GM12873 (cell line): ENCODE measurements around the gene DNTTIP2.

Experiments
- TF ChIP-seq, protein P1 (sequence below): IDR thresholded peaks from 2 replicates; pipeline ENCODE4 v1.5.1; 2012; ENCODE audit warnings: low read depth, mild to moderate bottlenecking, moderate library complexity, low read length, control low read depth; ENCODE audit not compliant: insufficient read depth; ENCODE audit errors: missing control alignments

Gene DNTTIP2

DNA sequence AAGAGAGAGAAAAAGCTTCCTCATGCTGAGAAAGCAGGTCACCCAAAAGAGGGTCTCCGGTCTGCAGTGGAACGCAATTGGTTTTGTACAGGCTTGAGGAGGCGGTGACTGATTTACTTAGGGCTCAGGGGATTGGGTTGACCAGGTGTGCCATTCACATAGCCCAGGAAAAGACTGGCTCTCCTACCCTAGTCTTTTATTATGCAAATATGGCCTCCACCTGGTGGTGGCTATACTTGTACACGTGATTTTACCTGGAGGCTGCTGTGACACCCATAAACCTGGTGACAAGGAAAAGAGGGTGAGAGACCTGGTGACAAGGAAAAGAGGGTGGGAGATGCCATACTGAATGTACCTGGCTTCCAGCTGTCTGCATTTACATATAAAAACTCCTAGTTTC, 49.9 kb downstream of the DNTTIP2 start:
- TF ChIP-seq, protein P1, sequence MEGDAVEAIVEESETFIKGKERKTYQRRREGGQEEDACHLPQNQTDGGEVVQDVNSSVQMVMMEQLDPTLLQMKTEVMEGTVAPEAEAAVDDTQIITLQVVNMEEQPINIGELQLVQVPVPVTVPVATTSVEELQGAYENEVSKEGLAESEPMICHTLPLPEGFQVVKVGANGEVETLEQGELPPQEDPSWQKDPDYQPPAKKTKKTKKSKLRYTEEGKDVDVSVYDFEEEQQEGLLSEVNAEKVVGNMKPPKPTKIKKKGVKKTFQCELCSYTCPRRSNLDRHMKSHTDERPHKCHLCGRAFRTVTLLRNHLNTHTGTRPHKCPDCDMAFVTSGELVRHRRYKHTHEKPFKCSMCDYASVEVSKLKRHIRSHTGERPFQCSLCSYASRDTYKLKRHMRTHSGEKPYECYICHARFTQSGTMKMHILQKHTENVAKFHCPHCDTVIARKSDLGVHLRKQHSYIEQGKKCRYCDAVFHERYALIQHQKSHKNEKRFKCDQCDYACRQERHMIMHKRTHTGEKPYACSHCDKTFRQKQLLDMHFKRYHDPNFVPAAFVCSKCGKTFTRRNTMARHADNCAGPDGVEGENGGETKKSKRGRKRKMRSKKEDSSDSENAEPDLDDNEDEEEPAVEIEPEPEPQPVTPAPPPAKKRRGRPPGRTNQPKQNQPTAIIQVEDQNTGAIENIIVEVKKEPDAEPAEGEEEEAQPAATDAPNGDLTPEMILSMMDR, result no peak

DNA sequence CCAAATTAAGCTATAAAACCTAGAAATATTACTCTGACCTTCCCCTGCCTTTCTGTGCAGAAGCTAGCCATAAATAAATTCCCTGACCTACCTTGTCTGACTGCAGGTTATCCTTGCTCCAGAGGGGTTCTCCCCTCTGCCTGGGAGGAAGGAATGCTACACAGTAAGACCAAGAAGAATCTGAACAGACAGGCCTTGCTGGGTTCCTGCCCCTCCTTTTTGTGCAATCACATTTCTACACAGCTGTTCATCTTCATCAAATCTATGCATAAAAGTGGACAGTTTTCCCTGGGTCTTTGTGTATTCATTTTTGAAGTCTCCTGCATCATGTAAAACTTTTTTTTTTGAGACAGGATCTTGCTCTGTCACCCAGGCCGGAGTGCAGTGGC, 50.6 kb downstream of the DNTTIP2 start:
- TF ChIP-seq, protein P1, result no peak

DNA sequence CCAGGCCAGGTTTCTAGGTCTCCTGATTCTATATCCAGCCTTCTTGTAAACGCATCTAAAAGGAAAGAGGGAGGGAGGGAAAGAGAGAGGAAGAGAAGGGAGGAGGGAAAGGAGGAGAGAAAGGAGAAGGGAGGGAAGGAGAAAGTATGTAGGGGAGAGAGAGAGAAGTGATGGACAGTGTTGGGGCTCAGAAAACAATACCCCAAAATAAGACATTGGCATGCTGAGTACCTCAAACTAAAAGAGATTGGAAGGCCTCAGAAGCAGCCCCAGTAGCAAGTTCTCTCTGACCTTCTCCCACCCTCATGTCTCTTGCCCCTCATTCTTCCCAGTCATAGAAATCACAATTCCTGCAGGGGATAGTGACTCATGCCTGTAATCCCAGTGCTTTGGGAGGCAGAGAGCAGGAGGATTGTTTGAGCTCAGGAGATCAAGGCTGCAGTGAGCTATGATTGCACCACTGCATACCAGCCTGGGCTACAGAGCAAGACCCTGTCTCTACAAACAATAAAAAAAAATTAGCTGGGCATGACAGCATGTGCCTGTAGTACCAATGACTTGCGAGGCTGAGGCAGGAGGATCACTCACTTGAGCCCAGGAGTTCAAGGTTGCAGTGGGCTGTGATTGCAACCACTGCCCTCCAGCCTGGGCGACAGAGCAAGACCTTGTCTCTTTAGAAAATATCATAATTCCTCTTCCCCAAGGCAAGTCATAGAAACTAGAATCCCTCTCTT, 51.2 kb downstream of the DNTTIP2 start:
- TF ChIP-seq, protein P1, result no peak

DNA sequence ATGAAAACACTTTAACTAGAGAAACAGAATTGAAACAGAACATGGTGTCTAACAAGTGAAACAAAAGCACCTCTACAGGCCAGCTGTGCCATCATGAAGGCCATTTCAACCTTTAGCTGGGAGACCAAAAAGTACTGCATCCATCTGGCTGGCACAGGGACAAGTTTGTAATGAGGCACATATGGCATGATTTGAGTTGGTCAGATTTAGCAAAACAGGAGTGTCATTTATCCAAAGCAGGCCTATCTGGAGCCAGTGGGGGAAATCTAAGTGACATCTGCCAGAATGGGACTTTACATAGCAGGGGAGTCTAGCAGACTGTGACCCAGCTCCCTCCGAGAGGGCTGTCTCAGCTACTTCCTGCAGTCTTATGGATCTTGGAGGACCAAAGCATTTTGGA, 51.9 kb downstream of the DNTTIP2 start:
- TF ChIP-seq, protein P1, result no peak

DNA sequence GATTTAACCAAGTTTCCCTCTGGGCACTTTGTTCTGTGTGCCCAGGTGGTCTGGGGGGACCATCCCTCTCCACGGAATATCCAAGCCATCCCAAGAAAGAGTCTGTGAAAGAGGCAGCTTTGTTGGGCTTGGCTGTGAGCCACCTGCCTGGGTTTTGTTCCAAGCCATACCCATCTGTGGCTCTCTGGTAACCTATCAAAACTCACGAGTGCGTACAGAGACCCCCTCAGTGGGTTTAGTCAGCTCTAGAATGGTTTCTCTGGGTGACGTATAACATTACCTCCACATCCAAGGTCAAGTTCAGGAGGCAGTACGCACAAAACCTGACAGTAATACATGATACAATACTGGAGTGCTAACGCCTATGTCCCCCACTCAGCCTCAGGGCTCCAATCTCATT, 54.2 kb downstream of the DNTTIP2 start:
- TF ChIP-seq, protein P1, result no peak

DNA sequence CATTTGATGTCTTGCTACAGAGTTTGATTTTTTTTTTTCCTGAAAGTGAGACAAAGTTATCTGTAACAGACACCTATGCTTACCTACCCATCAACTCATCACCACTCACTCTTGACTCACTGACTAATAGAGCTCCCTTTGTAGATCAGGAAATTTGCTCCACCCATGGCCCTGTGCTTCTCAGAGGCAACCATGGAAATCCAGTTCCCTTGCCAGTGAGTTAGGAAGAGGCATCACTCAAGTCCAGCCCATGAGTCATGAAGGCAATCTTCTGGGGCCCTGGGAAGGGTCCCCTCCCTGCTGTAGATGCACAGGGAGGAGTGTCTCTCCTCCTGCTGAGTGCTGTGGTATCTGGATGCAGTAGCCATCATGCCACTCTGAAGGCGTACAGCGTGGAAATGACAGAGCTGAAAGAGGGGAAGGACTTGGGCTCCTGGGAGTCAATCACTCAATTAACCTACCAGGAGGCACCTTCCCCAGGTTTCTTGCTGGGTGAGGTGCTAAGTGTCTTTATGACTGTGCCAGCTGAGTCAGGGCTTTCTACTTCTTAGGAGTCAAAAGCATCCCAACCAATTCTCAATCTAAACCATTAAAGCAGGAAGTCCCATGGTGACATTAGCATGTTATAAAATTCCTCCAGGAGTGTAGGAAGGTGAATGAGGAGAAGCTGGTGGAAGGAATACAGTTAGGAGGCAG, 56.1 kb downstream of the DNTTIP2 start:
- TF ChIP-seq, protein P1, result no peak

DNA sequence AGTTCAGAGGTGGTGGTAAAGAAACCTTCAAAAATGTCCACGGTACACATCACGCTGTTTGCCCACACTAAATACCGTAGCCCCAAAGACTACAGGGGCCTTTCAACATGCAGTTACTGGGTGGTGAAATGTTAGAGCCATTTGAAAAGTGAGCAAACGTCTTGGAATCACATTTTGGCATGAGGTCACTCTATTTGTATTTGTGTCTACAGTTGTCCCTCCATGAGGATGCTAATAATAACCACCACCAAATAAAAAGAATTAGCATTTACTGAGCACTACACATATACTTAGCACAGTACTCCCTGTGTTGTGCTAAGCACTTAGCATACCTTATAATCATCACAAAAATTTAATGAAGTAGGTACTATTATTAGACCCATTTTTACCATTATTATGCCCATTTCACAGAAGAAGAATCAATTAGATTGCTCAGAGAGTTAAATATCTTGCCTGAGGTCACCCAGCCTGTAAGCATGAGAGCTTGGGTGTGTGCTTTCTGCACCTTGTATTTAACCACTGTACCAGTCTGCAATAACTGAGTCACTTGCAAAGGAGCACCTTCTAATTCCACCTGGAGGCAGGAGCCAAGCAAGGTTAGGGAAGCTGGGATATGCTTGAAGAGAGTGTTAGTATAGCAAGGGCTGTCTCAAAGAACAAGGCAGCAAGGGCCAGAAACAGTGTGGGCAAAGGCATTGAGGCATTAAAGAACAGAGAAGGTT, 57.4 kb downstream of the DNTTIP2 start:
- TF ChIP-seq, protein P1, result no peak
